ENCODE measurements around the gene NDE1. TPM values are rescaled to one million over a fixed set of nuclear protein-coding genes. Genes with fewer than 3 reads are reported as not detected.

The NDE1 gene
- total and polyA plus RNA-seq, 2 of the 4 experiments (the other 2 are of a cell fraction): 22.7 to 29.2 TPM

- dilution Hi-C loops (cut with HindIII; ENCODE audit: low sequenced_read_pairs, unreplicated experiment) (no loop called here), in situ Hi-C loops (cut with MboI; ENCODE audit: low sequenced_read_pairs) (no loop called here), intact Hi-C loops (cut with micrococcal nuclease) (no loop called here)
- ATAC-seq (ENCODE audit: low read depth): no peak
- Histone ChIP-seq H2BK120ac (ENCODE audit: low read depth, low read length) (no peak overlapping the region), H4K5ac (ENCODE audit: low read depth, low read length) (no peak overlapping the region), H4K91ac (ENCODE audit: insufficient read depth, low read depth, low read length) (no peak overlapping the region), H3K9me1 (ENCODE audit: insufficient read depth, low read length) (peaks cover 16% of the 10 kb centered on the region), H3K27ac (ENCODE audit: insufficient read depth, low read length) (no peak overlapping the region), H3K18ac (ENCODE audit: low read depth, low read length) (no peak overlapping the region), H2AK9ac (replicated peaks; ENCODE audit: low read depth, low read length, poor library complexity) (no peak overlapping the region), H3K27me3 (ENCODE audit: control insufficient read depth, insufficient read depth, low read length) (no peaks in the 10 kb centered on the region), H3K4me2 (ENCODE audit: low read depth, low read length) (no peak overlapping the region), H2AFZ (replicated peaks; ENCODE audit: low read length, poor library complexity) (no peak overlapping the region), H3K36me3 (ENCODE audit: control insufficient read depth, insufficient read depth, low read length) (peaks cover 75% of the 10 kb centered on the region), H4K20me1 (ENCODE audit: insufficient read depth, low read length) (no peaks in the 10 kb centered on the region; the same call in 1 of the 2 replicates), H2BK15ac (ENCODE audit: low read depth, low read length) (no peak overlapping the region), H3K9ac (ENCODE audit: low read depth, low read length) (no peak overlapping the region), H3K79me1 (ENCODE audit: low read depth in 1 of 2, low read length in 2 of 2) (peaks cover 0 to 13% of the 10 kb centered on the region in 2 experiments; a peak in 2 of 4 replicates), H2AK5ac (ENCODE audit: low read depth, low read length) (no peak overlapping the region), H3K9me3 (ENCODE audit: control insufficient read depth, insufficient read depth, low read length) (no peaks in the 10 kb centered on the region), H3K23ac (ENCODE audit: low read depth, low read length) (no peak overlapping the region), H3K4me3 (ENCODE audit: insufficient read depth, low read depth, low read length) (no peak overlapping the region), H2BK5ac (ENCODE audit: low read depth, low read length, poor library complexity, severe bottlenecking) (no peak overlapping the region), H3K56ac (ENCODE audit: extremely low read depth, insufficient read depth, low read length) (no peak overlapping the region), H2BK20ac (ENCODE audit: low read depth, low read length) (no peak overlapping the region), H3K4ac (ENCODE audit: low read depth, low read length) (no peak overlapping the region), H3K14ac (replicated peaks; ENCODE audit: low read depth, low read length) (no peak overlapping the region), H3K4me1 (ENCODE audit: control insufficient read depth, insufficient read depth, low read length) (peaks cover under 1% of the 10 kb centered on the region), H4K8ac (ENCODE audit: low read depth in 2 of 2, low read length in 2 of 2) (no peak overlapping the region)
- ChIA-PET POLR2A (ENCODE audit: unreplicated experiment) (no interaction called here), CTCF (interaction anchor here (1.0 kb wide), 1 partner anchor 474 kb away, joined by 3 read pairs; no protein-coding TSS in a partner anchor)
- TF ChIP-seq ELK1 (IDR thresholded peaks at IDR 0.05; ENCODE audit: borderline replicate concordance, low read depth, low read length) (no peak), MAZ (IDR thresholded peaks at IDR 0.05; ENCODE audit: borderline replicate concordance, low read depth, low read length) (no peak), CTCF (conservative IDR thresholded peaks at IDR 0.05; ENCODE audit: low read depth, low read length) (no peak), CHD1 (IDR thresholded peaks at IDR 0.05; ENCODE audit: low read depth, low read length) (no peak), MXI1 (IDR thresholded peaks at IDR 0.05; ENCODE audit: borderline replicate concordance, low read depth, low read length) (no peak), FOS (IDR thresholded peaks at IDR 0.05; ENCODE audit: low read depth, low read length) (no peak), CEBPB (IDR thresholded peaks at IDR 0.05; ENCODE audit: low read depth, low read length) (no peak)
- DNase-seq: no peak
- BruUV-seq (replicated peaks): no TSS peak
- WGBS, 2 experiments (ENCODE audit: extremely low coverage in 2 of 2, insufficient read length in 1 of 2): 97 to 100% methylated on average over 10 to 17 of the region's 23 CpGs
These were observed 47.6 kb upstream of the NDE1 start for GRCh38 chr16:15602285-15603044.

Measured in IMR-90 (cell line).